ENCODE results near the gene BRSK2.

The BRSK2 gene

GRCh38 chr11:1368966-1369365 is 20.8 kb upstream of the BRSK2 start:
- no peak overlapping the region for H3K27ac ChIP-seq
- no peak overlapping the region for H3K4me2 ChIP-seq (ENCODE audit: low read length)
- no peaks in the 10 kb centered on the region for H3K4me1 ChIP-seq
- no peak overlapping the region for H3K9ac ChIP-seq
- no peaks in the 10 kb centered on the region for H3K36me3 ChIP-seq (ENCODE audit: control insufficient read depth, insufficient read depth, low read length)
- TF ChIP-seq CTCF (IDR thresholded peaks at IDR 0.05): no peak
- no peak overlapping the region for H3K4me3 ChIP-seq (ENCODE audit: low read depth, low read length)
- H2AFZ ChIP-seq: no peak overlapping the region
- no peaks in the 10 kb centered on the region for H3K9me3 ChIP-seq (ENCODE audit: control insufficient read depth, low read length)
- H3K79me2 ChIP-seq: no peaks in the 10 kb centered on the region
- no peaks in the 10 kb centered on the region for H3K27me3 ChIP-seq (ENCODE audit: control insufficient read depth, insufficient read depth, low read length)

DNA sequence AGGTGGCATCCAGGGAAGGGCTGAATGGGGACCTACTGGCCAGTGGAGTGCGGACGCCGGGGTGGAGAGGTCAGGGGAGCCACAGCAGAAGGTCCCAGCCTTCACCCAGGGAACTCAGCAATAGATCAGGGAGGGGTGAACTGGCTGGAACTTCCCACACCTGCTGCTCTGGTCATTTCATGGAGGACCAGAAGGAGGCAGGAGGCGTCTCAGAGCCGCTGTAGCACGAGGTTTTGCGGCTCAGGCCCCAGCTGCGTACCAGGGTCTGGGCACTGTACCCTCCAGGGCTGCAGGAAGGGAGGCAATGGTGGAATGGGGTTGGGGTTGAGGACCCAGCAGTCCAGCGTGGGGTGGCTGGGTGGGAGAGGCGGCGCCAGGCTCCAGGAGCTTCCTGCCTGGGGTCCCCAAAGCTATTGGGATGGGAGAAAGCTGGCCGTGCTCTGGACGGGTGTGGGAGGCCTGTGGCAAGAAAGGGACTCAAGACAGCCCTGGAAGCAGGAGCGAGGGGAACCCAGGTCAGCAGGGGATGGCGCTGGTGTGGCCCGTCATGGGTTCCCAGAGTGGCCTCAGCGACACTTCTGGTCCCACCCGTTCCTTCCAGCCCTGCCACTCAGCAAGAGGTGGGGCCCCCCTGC is 20.2 kb upstream of the BRSK2 start:
- Histone ChIP-seq H3K36me3 (ENCODE audit: control insufficient read depth, insufficient read depth, low read length) (no peaks in the 10 kb centered on the region), H3K4me2 (ENCODE audit: low read length) (no peak overlapping the region)
- no peak for TF ChIP-seq CTCF (IDR thresholded peaks at IDR 0.05)

GRCh38 chr11:1370186-1371025 is 19.3 kb upstream of the BRSK2 start:
- H3K36me3 ChIP-seq (ENCODE audit: control insufficient read depth, insufficient read depth, low read length): no peaks in the 10 kb centered on the region
- no peaks in the 10 kb centered on the region for H3K4me1 ChIP-seq
- no peaks in the 10 kb centered on the region for H3K9me3 ChIP-seq (ENCODE audit: control insufficient read depth, low read length)
- H3K27ac ChIP-seq: no peak overlapping the region
- H3K4me2 ChIP-seq (ENCODE audit: low read length): no peak overlapping the region
- no peak overlapping the region for H3K9ac ChIP-seq
- no peak overlapping the region for H3K4me3 ChIP-seq (ENCODE audit: low read depth, low read length)
- no peak overlapping the region for H2AFZ ChIP-seq
- H3K27me3 ChIP-seq (ENCODE audit: control insufficient read depth, insufficient read depth, low read length): no peaks in the 10 kb centered on the region
- no peaks in the 10 kb centered on the region for H3K79me2 ChIP-seq
- TF ChIP-seq CTCF (IDR thresholded peaks at IDR 0.05): no peak

More for the DNA sequence above, 20.2 kb upstream of the BRSK2 start:
- H2AFZ ChIP-seq: no peak overlapping the region
- H3K79me2 ChIP-seq: no peaks in the 10 kb centered on the region
- H3K4me1 ChIP-seq: no peaks in the 10 kb centered on the region
- no peak overlapping the region for H3K27ac ChIP-seq
- H3K4me3 ChIP-seq (ENCODE audit: low read depth, low read length): no peak overlapping the region
- H3K9ac ChIP-seq: no peak overlapping the region
- H3K9me3 ChIP-seq (ENCODE audit: control insufficient read depth, low read length): no peaks in the 10 kb centered on the region
- no peaks in the 10 kb centered on the region for H3K27me3 ChIP-seq (ENCODE audit: control insufficient read depth, insufficient read depth, low read length)

DNA sequence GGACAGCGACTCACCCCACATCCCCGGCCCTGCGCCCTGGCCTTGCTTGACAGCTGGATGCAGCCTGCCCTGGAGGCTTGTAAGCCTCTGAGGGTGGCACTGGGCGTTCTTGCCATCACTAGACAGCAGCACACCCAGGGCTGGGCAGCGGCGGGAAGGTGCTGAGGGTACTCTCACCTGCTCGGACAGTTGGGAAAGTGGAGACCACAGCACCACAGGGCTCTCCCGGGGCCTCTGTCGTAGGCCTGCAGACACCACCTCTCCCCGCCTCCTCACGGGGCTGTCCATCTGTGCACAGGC is 18.8 kb upstream of the BRSK2 start:
- Histone ChIP-seq H3K9ac (no peak overlapping the region), H3K4me1 (no peaks in the 10 kb centered on the region), H3K4me3 (ENCODE audit: low read depth, low read length) (no peak overlapping the region), H3K9me3 (ENCODE audit: control insufficient read depth, low read length) (no peaks in the 10 kb centered on the region), H3K27ac (no peak overlapping the region), H3K36me3 (ENCODE audit: control insufficient read depth, insufficient read depth, low read length) (no peaks in the 10 kb centered on the region), H3K27me3 (ENCODE audit: control insufficient read depth, insufficient read depth, low read length) (no peaks in the 10 kb centered on the region), H2AFZ (no peak overlapping the region), H3K79me2 (no peaks in the 10 kb centered on the region), H3K4me2 (ENCODE audit: low read length) (no peak overlapping the region)
- TF ChIP-seq CTCF (IDR thresholded peaks at IDR 0.05): no peak

GRCh38 chr11:1371377-1371776 is 18.4 kb upstream of the BRSK2 start:
- Histone ChIP-seq H3K4me2 (ENCODE audit: low read length) (no peak overlapping the region), H3K4me3 (ENCODE audit: low read depth, low read length) (no peak overlapping the region), H3K9ac (no peak overlapping the region), H3K4me1 (no peaks in the 10 kb centered on the region), H3K27ac (no peak overlapping the region), H3K79me2 (no peaks in the 10 kb centered on the region), H3K9me3 (ENCODE audit: control insufficient read depth, low read length) (no peaks in the 10 kb centered on the region), H3K27me3 (ENCODE audit: control insufficient read depth, insufficient read depth, low read length) (no peaks in the 10 kb centered on the region), H3K36me3 (ENCODE audit: control insufficient read depth, insufficient read depth, low read length) (no peaks in the 10 kb centered on the region), H2AFZ (no peak overlapping the region)
- no peak for TF ChIP-seq CTCF (IDR thresholded peaks at IDR 0.05)
